WTC11 (cell line): Measurements from ENCODE around the gene KIFBP. TPM values are rescaled to one million over a fixed set of nuclear protein-coding genes. Genes with fewer than 3 reads are reported as not detected.

Source experiments
- ATAC-seq: fragments of 200-7000 bp; cut with Tn5 transposase; 2 replicates; pipeline ENCODE4 v1.10.0; 2021; ENCODE audit warnings: mild to moderate bottlenecking, moderate library complexity
- CTCF ChIA-PET: fragments of 300-600 bp; sonication (Branson Sonifier 250); formaldehyde crosslinking; loops from one replicate; lab custom pipeline; 2021; ENCODE audit warnings: antibody characterized with exemption; lab: Charles Lee
- POLR2A ChIA-PET: fragments of 350-600 bp; sonication (Branson Sonifier 250); formaldehyde crosslinking; loops from one replicate; lab custom pipeline; 2021; ENCODE audit warnings: antibody characterized with exemption; lab: Charles Lee
- DNase-seq: peaks from one replicate; pipeline ENCODE4 v3.0.0; 2021; ENCODE audit warnings: low spot score
- H3K27ac Mint-ChIP-seq: 2 replicates; pipeline ENCODE4 v1.8.0; 2021; ENCODE audit warnings: mixed read lengths
- H3K27me3 Mint-ChIP-seq: 2 replicates; pipeline ENCODE4 v1.8.0; 2021; ENCODE audit warnings: low read depth, mild to moderate bottlenecking, moderate library complexity, mixed read lengths
- H3K36me3 Mint-ChIP-seq: 2 replicates; pipeline ENCODE4 v1.8.0; 2021; ENCODE audit warnings: mixed read lengths
- H3K4me1 Mint-ChIP-seq: 2 replicates; pipeline ENCODE4 v1.8.0; 2022; ENCODE audit warnings: mixed read lengths
- H3K4me3 Mint-ChIP-seq: 2 replicates; pipeline ENCODE4 v1.8.0; 2021; ENCODE audit warnings: mild to moderate bottlenecking, moderate library complexity, mixed read lengths
- H3K9me3 Mint-ChIP-seq: 2 replicates; pipeline ENCODE4 v1.8.0; 2021; ENCODE audit warnings: mixed read lengths
- ESRRA ChIP-seq: sonication (generic); formaldehyde crosslinking; IDR thresholded peaks from 2 replicates; pipeline ENCODE4 v1.8.1; 2022; ENCODE audit warnings: mild to moderate bottlenecking, missing genetic modification reagents, borderline replicate concordance
- FOXP1 ChIP-seq: sonication (generic); formaldehyde crosslinking; IDR thresholded peaks from 2 replicates; pipeline ENCODE4 v1.8.0; 2022; ENCODE audit warnings: missing genetic modification reagents, mild to moderate bottlenecking, moderate library complexity, borderline replicate concordance
- GRHL2 ChIP-seq: fragments of 250-450 bp; sonication (Bioruptor Pico); IDR thresholded peaks from 2 replicates; pipeline ENCODE4 v1.8.0; 2022; ENCODE audit warnings: mild to moderate bottlenecking, moderate library complexity; ENCODE audit not compliant: insufficient replicate concordance, severe bottlenecking
- MLX ChIP-seq: sonication (generic); formaldehyde crosslinking; IDR thresholded peaks from 2 replicates; pipeline ENCODE4 v1.8.1; 2023; ENCODE audit warnings: mild to moderate bottlenecking, missing genetic modification reagents, moderate library complexity
- NFE2L1 ChIP-seq: sonication (generic); formaldehyde crosslinking; IDR thresholded peaks from 2 replicates; pipeline ENCODE4 v1.8.1; 2023; ENCODE audit warnings: missing genetic modification reagents
- NR1H2 ChIP-seq: sonication (generic); formaldehyde crosslinking; IDR thresholded peaks from 2 replicates; pipeline ENCODE4 v1.9.0; 2021; ENCODE audit warnings: mild to moderate bottlenecking, moderate library complexity, missing genetic modification reagents
- NR2C2 ChIP-seq: sonication (generic); formaldehyde crosslinking; IDR thresholded peaks from 2 replicates; pipeline ENCODE4 v1.8.0; 2022; ENCODE audit warnings: mild to moderate bottlenecking, missing genetic modification reagents
- NR3C1 ChIP-seq: sonication (generic); formaldehyde crosslinking; conservative IDR thresholded peaks from 2 replicates; pipeline ENCODE4 v1.8.1; 2023; ENCODE audit warnings: low read depth, mild to moderate bottlenecking, missing genetic modification reagents
- OVOL2 ChIP-seq: fragments of 250-450 bp; sonication (Bioruptor Pico); IDR thresholded peaks from 2 replicates; pipeline ENCODE4 v1.9.0; 2021; ENCODE audit warnings: mild to moderate bottlenecking, borderline replicate concordance
- PRDM15 ChIP-seq: sonication (generic); formaldehyde crosslinking; IDR thresholded peaks from 2 replicates; pipeline ENCODE4 v1.8.0; 2022; ENCODE audit warnings: missing genetic modification reagents
- PREB ChIP-seq: sonication (generic); formaldehyde crosslinking; IDR thresholded peaks from 2 replicates; pipeline ENCODE4 v1.8.1; 2022; ENCODE audit warnings: mild to moderate bottlenecking, missing genetic modification reagents, moderate library complexity, borderline replicate concordance
- SMAD3 ChIP-seq: sonication (generic); formaldehyde crosslinking; IDR thresholded peaks from 2 replicates; pipeline ENCODE4 v1.8.0; 2022; ENCODE audit warnings: missing genetic modification reagents, mild to moderate bottlenecking, borderline replicate concordance
- SMAD4 ChIP-seq: sonication (generic); formaldehyde crosslinking; IDR thresholded peaks from 2 replicates; pipeline ENCODE4 v1.8.0; 2022; ENCODE audit warnings: mild to moderate bottlenecking, missing genetic modification reagents
- TCF7 ChIP-seq: sonication (generic); formaldehyde crosslinking; IDR thresholded peaks from 2 replicates; pipeline ENCODE4 v1.8.0; 2022; ENCODE audit warnings: mild to moderate bottlenecking, low read depth, missing genetic modification reagents, moderate library complexity
- TEAD1 ChIP-seq: sonication (generic); formaldehyde crosslinking; IDR thresholded peaks from 2 replicates; pipeline ENCODE4 v1.8.0; 2022; ENCODE audit warnings: mild to moderate bottlenecking, missing genetic modification reagents
- TP53 ChIP-seq: sonication (generic); formaldehyde crosslinking; IDR thresholded peaks from 2 replicates; pipeline ENCODE4 v1.8.1; 2023; ENCODE audit warnings: mild to moderate bottlenecking, missing genetic modification reagents
- USF2 ChIP-seq: sonication (generic); formaldehyde crosslinking; IDR thresholded peaks from 2 replicates; pipeline ENCODE4 v1.8.1; 2023; ENCODE audit warnings: mild to moderate bottlenecking, missing genetic modification reagents, moderate library complexity
- ZNF138 ChIP-seq: sonication (generic); formaldehyde crosslinking; conservative IDR thresholded peaks from 2 replicates; pipeline ENCODE4 v1.8.1; 2022; ENCODE audit warnings: mild to moderate bottlenecking, moderate library complexity, missing genetic modification reagents
- ZNF263 ChIP-seq: sonication (generic); formaldehyde crosslinking; IDR thresholded peaks from 2 replicates; pipeline ENCODE4 v1.8.1; 2022; ENCODE audit warnings: low read depth, mild to moderate bottlenecking, moderate library complexity, missing genetic modification reagents
- ZNF425 ChIP-seq: fragments of 250-450 bp; sonication (Bioruptor Pico); conservative IDR thresholded peaks from 2 replicates; pipeline ENCODE4 v1.9.0; 2021; ENCODE audit warnings: mild to moderate bottlenecking
- ZSCAN18 ChIP-seq: fragments of 250-450 bp; sonication (Bioruptor Pico); IDR thresholded peaks from 2 replicates; pipeline ENCODE4 v2.1.2; 2022; ENCODE audit warnings: mild to moderate bottlenecking, moderate library complexity
- total RNA-seq: library from RNA; stranded (reverse); gene quantifications from 3 replicates; pipeline ENCODE4 v1.2.3, GENCODE V29; 2021
- TF ChIP-seq, protein P1 (sequence below): fragments of 250-450 bp; sonication (Bioruptor Pico); IDR thresholded peaks from 2 replicates; pipeline ENCODE4 v1.8.0; 2021; ENCODE audit warnings: mild to moderate bottlenecking
- TF ChIP-seq, protein P2 (sequence below): sonication (generic); formaldehyde crosslinking; IDR thresholded peaks from 2 replicates; pipeline ENCODE4 v1.8.0; 2022; ENCODE audit warnings: mild to moderate bottlenecking, missing genetic modification reagents

Gene KIFBP
- total RNA-seq, 1 experiment from 2014 or later: 31.2 TPM

DNA sequence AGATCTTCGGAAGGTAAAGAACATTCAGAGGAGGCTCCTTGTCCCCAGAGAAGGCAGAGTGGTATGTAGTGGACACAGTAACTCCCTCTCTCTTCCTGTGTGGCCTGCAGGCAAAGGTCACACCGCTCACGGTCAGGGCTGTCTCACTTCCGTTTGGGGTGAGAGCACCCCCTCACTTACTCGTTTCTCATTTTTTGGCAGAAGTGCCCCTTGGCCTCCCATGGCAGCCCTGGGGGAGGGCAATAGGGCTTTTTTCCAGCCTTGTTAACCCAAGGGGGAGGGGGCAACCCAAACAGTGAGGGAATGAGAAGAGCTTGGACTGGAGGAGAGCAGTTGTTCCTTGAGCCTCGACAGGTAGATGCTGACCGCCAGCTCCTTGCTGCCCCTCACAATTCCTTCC is 67.5 kb downstream of the KIFBP start:
- Mint-ChIP-seq H3K4me1 (peaks cover 20% of the 10 kb centered on the region), H3K36me3 (no peaks in the 10 kb centered on the region), H3K27ac (no peak overlapping the region), H3K4me3 (no peak overlapping the region), H3K27me3 (peaks cover 3% of the 10 kb centered on the region; the same call in 1 of the 2 replicates), H3K9me3 (no peaks in the 10 kb centered on the region)
- ChIA-PET CTCF (no interaction called here), POLR2A (no interaction called here)
- ATAC-seq (no peak), DNase-seq (no peak)
- TF ChIP-seq ZNF425 (CRISPR knock-in tag) (no peak), TCF7 (CRISPR knock-in tag) (no peak), PRDM15 (CRISPR knock-in tag) (no peak), OVOL2 (no peak), NR3C1 (CRISPR knock-in tag) (no peak), SMAD3 (CRISPR knock-in tag) (no peak), ZNF138 (CRISPR knock-in tag) (no peak), NR1H2 (CRISPR knock-in tag) (no peak), GRHL2 (CRISPR knock-in tag) (no peak)

GRCh38 chr10:69056536-69057260 is 68.1 kb downstream of the KIFBP start:
- ChIA-PET POLR2A (no interaction called here), CTCF (no interaction called here)
- ATAC-seq (no peak), DNase-seq (no peak)
- H3K4me1 Mint-ChIP-seq: peaks cover 19% of the 10 kb centered on the region
- H3K27ac Mint-ChIP-seq: no peak overlapping the region
- H3K9me3 Mint-ChIP-seq: no peaks in the 10 kb centered on the region
- no peak overlapping the region for H3K4me3 Mint-ChIP-seq
- no peaks in the 10 kb centered on the region for H3K36me3 Mint-ChIP-seq
- H3K27me3 Mint-ChIP-seq: peaks cover 3% of the 10 kb centered on the region; the same call in 1 of the 2 replicates
- no peak for TF ChIP-seq FOXP1 (CRISPR knock-in tag)
- TF ChIP-seq PREB: no peak
- TF ChIP-seq TP53 (CRISPR knock-in tag): no peak
- no peak for TF ChIP-seq NR2C2 (CRISPR knock-in tag)
- TF ChIP-seq ZSCAN18 (CRISPR knock-in tag): no peak
- TF ChIP-seq MLX: no peak
- TF ChIP-seq, protein P1, sequence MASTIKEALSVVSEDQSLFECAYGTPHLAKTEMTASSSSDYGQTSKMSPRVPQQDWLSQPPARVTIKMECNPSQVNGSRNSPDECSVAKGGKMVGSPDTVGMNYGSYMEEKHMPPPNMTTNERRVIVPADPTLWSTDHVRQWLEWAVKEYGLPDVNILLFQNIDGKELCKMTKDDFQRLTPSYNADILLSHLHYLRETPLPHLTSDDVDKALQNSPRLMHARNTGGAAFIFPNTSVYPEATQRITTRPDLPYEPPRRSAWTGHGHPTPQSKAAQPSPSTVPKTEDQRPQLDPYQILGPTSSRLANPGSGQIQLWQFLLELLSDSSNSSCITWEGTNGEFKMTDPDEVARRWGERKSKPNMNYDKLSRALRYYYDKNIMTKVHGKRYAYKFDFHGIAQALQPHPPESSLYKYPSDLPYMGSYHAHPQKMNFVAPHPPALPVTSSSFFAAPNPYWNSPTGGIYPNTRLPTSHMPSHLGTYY (CRISPR knock-in tag): no peak
- no peak for TF ChIP-seq ZNF263
- no peak for TF ChIP-seq ESRRA (CRISPR knock-in tag)
- TF ChIP-seq, protein P2, sequence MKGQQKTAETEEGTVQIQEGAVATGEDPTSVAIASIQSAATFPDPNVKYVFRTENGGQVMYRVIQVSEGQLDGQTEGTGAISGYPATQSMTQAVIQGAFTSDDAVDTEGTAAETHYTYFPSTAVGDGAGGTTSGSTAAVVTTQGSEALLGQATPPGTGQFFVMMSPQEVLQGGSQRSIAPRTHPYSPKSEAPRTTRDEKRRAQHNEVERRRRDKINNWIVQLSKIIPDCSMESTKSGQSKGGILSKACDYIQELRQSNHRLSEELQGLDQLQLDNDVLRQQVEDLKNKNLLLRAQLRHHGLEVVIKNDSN (CRISPR knock-in tag): no peak
- no peak for TF ChIP-seq TEAD1 (CRISPR knock-in tag)
- no peak for TF ChIP-seq USF2 (CRISPR knock-in tag)
- TF ChIP-seq SMAD4 (CRISPR knock-in tag): no peak
- no peak for TF ChIP-seq NFE2L1
